ENCODE results near the gene THSD4. TPM values are rescaled to one million over a fixed set of nuclear protein-coding genes. Genes with fewer than 3 reads are reported as not detected.

The THSD4 gene
- total RNA-seq, 2 donors from 2014 or later = 0.08 TPM; not detected in 1

GRCh38 chr15:71332431-71333004 lies 217.2 kb downstream of the THSD4 start:
- Mint-ChIP-seq H3K9me3 (no peaks in the 10 kb centered on the region), H3K4me3 (no peak overlapping the region), H3K4me1 (peaks cover 5% of the 10 kb centered on the region), H3K36me3 (ENCODE audit: low read depth) (no peaks in the 10 kb centered on the region), H3K27ac (no peak overlapping the region), H3K27me3 (no peaks in the 10 kb centered on the region)
- ATAC-seq (replicated peaks) = no peak

GRCh38 chr15:71333136-71333700 lies 217.9 kb downstream of the THSD4 start:
- Mint-ChIP-seq H3K4me1 (peaks cover 5% of the 10 kb centered on the region), H3K4me3 (no peak overlapping the region), H3K36me3 (ENCODE audit: low read depth) (no peaks in the 10 kb centered on the region), H3K27ac (no peak overlapping the region), H3K9me3 (no peaks in the 10 kb centered on the region), H3K27me3 (no peaks in the 10 kb centered on the region)
- ATAC-seq (replicated peaks) = no peak

- no peak overlapping the region for H3K27ac Mint-ChIP-seq
- H3K4me1 Mint-ChIP-seq = peaks cover 5% of the 10 kb centered on the region
- no peak overlapping the region for H3K4me3 Mint-ChIP-seq
- ATAC-seq (replicated peaks) = peak; percentile 84
- no peaks in the 10 kb centered on the region for H3K27me3 Mint-ChIP-seq
- H3K36me3 Mint-ChIP-seq (ENCODE audit: low read depth) = no peaks in the 10 kb centered on the region
- no peaks in the 10 kb centered on the region for H3K9me3 Mint-ChIP-seq
Observed at GRCh38 chr15:71333839-71334238, 218.6 kb downstream of the THSD4 start.

GRCh38 chr15:71334434-71334833 lies 219.2 kb downstream of the THSD4 start:
- Mint-ChIP-seq H3K27me3 (no peaks in the 10 kb centered on the region), H3K4me3 (no peak overlapping the region), H3K36me3 (ENCODE audit: low read depth) (no peaks in the 10 kb centered on the region), H3K4me1 (peaks cover 5% of the 10 kb centered on the region), H3K27ac (no peak overlapping the region), H3K9me3 (no peaks in the 10 kb centered on the region)
- ATAC-seq (replicated peaks) = no peak

- Mint-ChIP-seq H3K27me3 (no peaks in the 10 kb centered on the region), H3K4me3 (no peak overlapping the region), H3K27ac (no peak overlapping the region), H3K9me3 (no peaks in the 10 kb centered on the region), H3K4me1 (peaks cover 5% of the 10 kb centered on the region), H3K36me3 (ENCODE audit: low read depth) (no peaks in the 10 kb centered on the region)
- ATAC-seq (replicated peaks) = no peak
Observed at GRCh38 chr15:71334873-71335272, 219.6 kb downstream of the THSD4 start.

- no peak overlapping the region for H3K27ac Mint-ChIP-seq
- H3K27me3 Mint-ChIP-seq = no peaks in the 10 kb centered on the region
- peaks cover 5% of the 10 kb centered on the region for H3K4me1 Mint-ChIP-seq
- H3K4me3 Mint-ChIP-seq = no peak overlapping the region
- no peaks in the 10 kb centered on the region for H3K36me3 Mint-ChIP-seq (ENCODE audit: low read depth)
- H3K9me3 Mint-ChIP-seq = no peaks in the 10 kb centered on the region
- no peak for ATAC-seq (replicated peaks)
Observed at GRCh38 chr15:71335591-71335990, 220.3 kb downstream of the THSD4 start.

- no peak for ATAC-seq (replicated peaks)
- H3K4me1 Mint-ChIP-seq = peaks cover 5% of the 10 kb centered on the region
- H3K9me3 Mint-ChIP-seq = no peaks in the 10 kb centered on the region
- no peak overlapping the region for H3K27ac Mint-ChIP-seq
- H3K27me3 Mint-ChIP-seq = peaks cover under 1% of the 10 kb centered on the region
- no peaks in the 10 kb centered on the region for H3K36me3 Mint-ChIP-seq (ENCODE audit: low read depth)
- H3K4me3 Mint-ChIP-seq = no peak overlapping the region
Observed at GRCh38 chr15:71336671-71337070, 221.4 kb downstream of the THSD4 start.

GRCh38 chr15:71337197-71337845 lies 222.1 kb downstream of the THSD4 start:
- Mint-ChIP-seq H3K4me1 (peaks cover 5% of the 10 kb centered on the region), H3K27me3 (peaks cover 3% of the 10 kb centered on the region)
- ATAC-seq (replicated peaks) = no peak

GRCh38 chr15:71338265-71338664 lies 223.0 kb downstream of the THSD4 start:
- no peak overlapping the region for H3K27ac Mint-ChIP-seq
- peaks cover 3% of the 10 kb centered on the region for H3K27me3 Mint-ChIP-seq
- no peak overlapping the region for H3K4me3 Mint-ChIP-seq
- no peaks in the 10 kb centered on the region for H3K36me3 Mint-ChIP-seq (ENCODE audit: low read depth)
- H3K9me3 Mint-ChIP-seq = no peaks in the 10 kb centered on the region
- ATAC-seq (replicated peaks) = no peak
- H3K4me1 Mint-ChIP-seq = peaks cover 5% of the 10 kb centered on the region

More at GRCh38 chr15:71337197-71337845, 222.1 kb downstream of the THSD4 start:
- H3K9me3 Mint-ChIP-seq = no peaks in the 10 kb centered on the region
- H3K4me3 Mint-ChIP-seq = no peak overlapping the region
- no peaks in the 10 kb centered on the region for H3K36me3 Mint-ChIP-seq (ENCODE audit: low read depth)
- no peak overlapping the region for H3K27ac Mint-ChIP-seq

GRCh38 chr15:71338827-71339542 lies 223.7 kb downstream of the THSD4 start:
- no peak overlapping the region for H3K4me3 Mint-ChIP-seq
- H3K9me3 Mint-ChIP-seq = no peaks in the 10 kb centered on the region
- peaks cover 2% of the 10 kb centered on the region for H3K4me1 Mint-ChIP-seq
- no peaks in the 10 kb centered on the region for H3K36me3 Mint-ChIP-seq (ENCODE audit: low read depth)
- H3K27ac Mint-ChIP-seq = no peak overlapping the region
- H3K27me3 Mint-ChIP-seq = peaks cover 3% of the 10 kb centered on the region
- no peak for ATAC-seq (replicated peaks)

- H3K36me3 Mint-ChIP-seq (ENCODE audit: low read depth) = no peaks in the 10 kb centered on the region
- no peaks in the 10 kb centered on the region for H3K4me1 Mint-ChIP-seq
- H3K4me3 Mint-ChIP-seq = no peak overlapping the region
- ATAC-seq (replicated peaks) = no peak
- peaks cover 7% of the 10 kb centered on the region for H3K27me3 Mint-ChIP-seq
- H3K9me3 Mint-ChIP-seq = no peaks in the 10 kb centered on the region
- H3K27ac Mint-ChIP-seq = no peak overlapping the region
Observed at GRCh38 chr15:71341811-71342550, 226.7 kb downstream of the THSD4 start.

GRCh38 chr15:71342658-71343057 lies 227.4 kb downstream of the THSD4 start:
- Mint-ChIP-seq H3K36me3 (ENCODE audit: low read depth) (no peaks in the 10 kb centered on the region), H3K4me3 (no peak overlapping the region), H3K27me3 (peaks cover 8% of the 10 kb centered on the region), H3K9me3 (no peaks in the 10 kb centered on the region), H3K4me1 (no peaks in the 10 kb centered on the region), H3K27ac (no peak overlapping the region)
- ATAC-seq (replicated peaks) = no peak

- no peak for ATAC-seq (replicated peaks)
- Mint-ChIP-seq H3K27me3 (peaks cover 18% of the 10 kb centered on the region), H3K9me3 (no peaks in the 10 kb centered on the region), H3K36me3 (ENCODE audit: low read depth) (no peaks in the 10 kb centered on the region), H3K4me1 (no peaks in the 10 kb centered on the region), H3K4me3 (no peak overlapping the region), H3K27ac (no peak overlapping the region)
Observed at GRCh38 chr15:71344316-71344715, 229.0 kb downstream of the THSD4 start.

GRCh38 chr15:71345186-71345585 lies 229.9 kb downstream of the THSD4 start:
- H3K9me3 Mint-ChIP-seq = no peaks in the 10 kb centered on the region
- no peak overlapping the region for H3K4me3 Mint-ChIP-seq
- H3K27me3 Mint-ChIP-seq = peaks cover 22% of the 10 kb centered on the region
- H3K27ac Mint-ChIP-seq = no peak overlapping the region
- H3K4me1 Mint-ChIP-seq = no peaks in the 10 kb centered on the region
- ATAC-seq (replicated peaks) = no peak
- H3K36me3 Mint-ChIP-seq (ENCODE audit: low read depth) = no peaks in the 10 kb centered on the region

Data from activated T-helper 17 cell treated with anti-CD3 and anti-CD28 coated beads, Interleukin-2, amount 50 U/mL, for 72 hours (primary cell).